SIG-M5 treated with dmso at 0.1 percent for 504 hours (cell line): ENCODE measurements around the gene PIK3R2.

Experiments used
- DNase-seq: peaks from one replicate; lab custom pipeline; 2025; ENCODE audit not compliant: unreplicated experiment; lab: John Stamatoyannopoulos, UW

PIK3R2 gene

DNA sequence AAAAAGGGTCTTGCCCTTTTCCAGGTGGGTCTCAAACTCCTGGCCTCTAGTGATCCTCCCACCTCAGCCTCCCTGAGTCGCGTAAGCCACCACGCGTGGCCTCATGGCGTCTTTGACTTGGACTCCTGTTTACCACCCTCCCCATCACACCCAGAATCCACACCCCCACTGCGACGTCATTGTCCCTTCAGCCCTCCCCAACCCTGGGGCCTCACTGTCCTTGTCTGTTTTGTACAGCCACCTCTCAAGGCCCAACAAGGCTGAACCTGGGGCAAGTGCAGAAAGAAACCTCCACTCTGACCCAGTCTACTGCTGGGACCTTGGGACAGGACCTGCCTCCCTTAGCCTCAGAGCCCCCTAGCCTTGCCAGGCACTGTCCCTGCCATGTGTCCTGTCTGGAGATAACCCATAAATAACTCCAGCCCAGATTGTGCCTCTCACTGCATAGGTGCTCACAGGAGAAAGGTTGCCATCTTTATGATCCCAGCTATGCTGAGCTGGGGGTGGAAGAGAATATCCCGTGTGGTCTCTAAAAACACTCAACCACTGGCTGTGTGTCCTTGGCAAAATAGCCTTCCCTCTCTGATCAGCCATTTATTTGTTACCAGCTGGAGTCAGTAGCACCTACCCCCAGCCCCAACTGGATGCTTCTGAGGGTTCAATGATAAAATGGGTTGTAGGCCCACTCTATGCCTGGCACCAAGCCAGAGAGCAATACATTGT, 18.8 kb downstream of the PIK3R2 start:
- DNase-seq: no peak

- no peak for DNase-seq
Measured at GRCh38 chr19:18172331-18173053, 19.5 kb downstream of the PIK3R2 start.

GRCh38 chr19:18173054-18173571, 20.1 kb downstream of the PIK3R2 start:
- no peak for DNase-seq

DNA sequence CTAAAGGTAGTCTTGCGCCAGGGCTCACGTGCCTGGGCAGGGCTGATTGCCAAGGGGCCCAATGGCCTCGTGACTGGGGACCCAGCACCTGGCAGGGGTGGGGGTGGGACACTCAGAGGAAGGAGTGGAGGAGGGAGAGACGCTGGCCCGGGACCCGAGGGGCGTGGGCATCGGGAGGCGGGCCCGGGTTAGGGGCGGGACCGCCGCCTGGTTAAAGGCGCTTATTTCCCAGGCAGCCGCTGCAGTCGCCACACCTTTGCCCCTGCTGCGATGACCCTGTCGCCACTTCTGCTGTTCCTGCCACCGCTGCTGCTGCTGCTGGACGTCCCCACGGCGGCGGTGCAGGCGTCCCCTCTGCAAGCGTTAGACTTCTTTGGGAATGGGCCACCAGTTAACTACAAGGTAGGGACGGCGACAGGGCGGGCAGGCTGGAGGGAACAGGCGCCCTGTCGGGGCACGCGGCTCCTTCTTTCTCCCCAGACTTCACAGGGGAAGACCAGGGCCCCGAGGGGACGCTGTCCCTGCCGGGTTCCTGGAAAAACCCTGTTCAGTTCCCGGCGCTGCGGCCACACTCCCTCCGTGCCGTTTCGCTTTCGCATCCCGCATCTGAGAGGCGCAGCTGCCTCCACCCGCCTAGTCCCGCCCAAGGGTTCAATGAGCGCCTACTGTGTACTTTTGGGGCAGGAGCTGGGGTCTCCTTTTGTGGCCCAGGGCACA, 20.8 kb downstream of the PIK3R2 start, which contains the start of gene IFI30:
TSS of gene IFI30 (plus strand) at position 242 of the 717 bp plus-strand sequence. CDS start at position 271, 29 bp downstream.
- DNase-seq: no peak

DNA sequence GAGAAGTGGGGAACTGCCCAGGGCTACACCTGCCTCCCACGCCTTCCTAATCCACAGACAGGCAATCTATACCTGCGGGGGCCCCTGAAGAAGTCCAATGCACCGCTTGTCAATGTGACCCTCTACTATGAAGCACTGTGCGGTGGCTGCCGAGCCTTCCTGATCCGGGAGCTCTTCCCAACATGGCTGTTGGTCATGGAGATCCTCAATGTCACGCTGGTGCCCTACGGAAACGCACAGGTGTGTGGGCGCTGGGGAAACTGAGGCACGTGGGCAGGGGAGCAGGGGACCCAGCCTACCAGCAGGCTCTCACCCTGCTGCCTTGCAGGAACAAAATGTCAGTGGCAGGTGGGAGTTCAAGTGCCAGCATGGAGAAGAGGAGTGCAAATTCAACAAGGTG, 22.0 kb downstream of the PIK3R2 start:
- DNase-seq: no peak

DNA sequence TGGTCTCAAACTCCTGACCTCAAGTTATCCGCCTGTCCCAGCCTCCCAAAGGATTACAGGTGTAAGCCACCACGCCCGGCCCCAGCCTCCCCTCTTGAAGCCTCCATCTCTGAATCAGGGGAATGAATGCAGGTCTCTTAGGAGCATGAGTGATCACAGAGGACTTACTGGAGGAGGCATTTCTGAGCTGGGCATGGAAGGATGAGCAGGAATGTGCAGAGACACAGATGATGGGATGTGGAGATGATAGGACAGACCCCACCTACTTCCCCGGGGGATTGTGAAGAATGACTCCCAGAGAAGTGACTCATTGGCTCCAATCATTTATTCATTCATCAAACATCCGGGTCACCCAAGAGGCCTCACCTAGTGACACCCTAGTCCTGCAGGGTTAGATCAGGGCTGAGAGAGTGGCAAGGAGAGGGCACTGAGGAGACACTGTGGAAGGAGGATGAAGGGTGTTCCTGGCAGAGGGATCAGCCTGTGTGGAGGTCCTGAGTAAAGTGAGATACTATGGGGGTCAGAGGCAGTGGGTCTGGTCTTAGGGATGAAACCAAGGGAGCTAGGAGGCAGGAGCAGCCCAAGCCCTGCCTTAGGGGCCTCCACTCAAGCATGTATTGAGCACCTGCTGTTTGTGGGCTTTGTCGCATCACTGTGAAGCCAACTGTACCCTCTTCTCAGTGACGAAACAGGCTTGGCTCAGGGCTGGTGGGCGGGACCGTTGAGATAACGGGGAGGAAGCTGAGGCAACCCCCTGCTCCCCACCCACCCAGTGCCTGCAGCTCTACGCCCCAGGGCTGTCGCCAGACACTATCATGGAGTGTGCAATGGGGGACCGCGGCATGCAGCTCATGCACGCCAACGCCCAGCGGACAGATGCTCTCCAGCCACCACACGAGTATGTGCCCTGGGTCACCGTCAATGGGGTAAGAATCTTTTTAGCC, 23.7 kb downstream of the PIK3R2 start:
- DNase-seq: no peak

GRCh38 chr19:18179957-18180356, 27.0 kb downstream of the PIK3R2 start:
- no peak for DNase-seq

- no peak for DNase-seq
Measured at GRCh38 chr19:18183529-18183928, 30.6 kb downstream of the PIK3R2 start.

- DNase-seq: no peak
Measured at GRCh38 chr19:18185538-18185937, 32.6 kb downstream of the PIK3R2 start.

- no peak for DNase-seq
Measured at GRCh38 chr19:18190278-18190677, 37.3 kb downstream of the PIK3R2 start.

GRCh38 chr19:18191640-18192062, 38.7 kb downstream of the PIK3R2 start:
- no peak for DNase-seq

GRCh38 chr19:18192673-18193387, 39.9 kb downstream of the PIK3R2 start, which contains the start of gene MPV17L2:
Gene MPV17L2 (plus strand): TSS chr19:18193218. CDS start chr19:18193282, 64 bp downstream.
- DNase-seq: peak; percentile 99

DNA sequence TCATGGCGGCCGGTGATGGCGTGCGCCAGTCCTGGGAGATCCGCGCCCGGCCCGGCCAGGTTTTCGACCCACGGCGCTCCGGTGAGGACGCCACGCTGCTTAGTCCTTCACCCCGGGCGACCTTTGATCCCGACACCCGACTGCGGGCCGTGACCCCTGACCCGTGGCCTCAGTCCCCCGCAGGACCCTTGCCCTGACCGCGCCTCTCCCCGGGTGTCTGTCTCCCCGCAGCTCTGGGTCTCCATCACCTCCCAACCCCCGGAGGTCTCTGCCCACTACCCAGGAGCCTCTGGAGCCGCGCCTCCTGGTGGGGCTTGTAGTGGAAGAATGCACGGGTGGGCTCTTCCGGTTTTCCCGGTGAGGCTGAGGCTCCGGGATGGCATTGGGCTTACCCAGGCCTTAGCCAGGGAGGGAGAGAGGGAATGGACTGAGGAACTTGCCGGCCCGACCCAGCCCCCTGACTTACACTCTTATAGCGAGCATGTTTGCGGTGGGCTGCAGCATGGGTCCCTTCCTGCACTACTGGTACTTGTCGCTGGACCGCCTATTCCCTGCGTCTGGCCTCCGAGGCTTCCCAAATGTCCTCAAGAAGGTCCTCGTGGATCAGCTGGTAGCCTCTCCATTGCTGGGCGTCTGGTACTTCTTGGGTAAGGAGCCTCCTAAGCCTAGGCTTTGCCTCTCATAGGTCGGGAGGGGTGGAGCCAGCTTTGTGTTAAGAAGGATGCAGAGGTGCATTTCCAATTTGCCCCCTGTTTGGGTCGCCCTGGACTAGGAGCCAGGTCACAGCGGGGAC, 40.6 kb downstream of the PIK3R2 start:
- no peak for DNase-seq

DNA sequence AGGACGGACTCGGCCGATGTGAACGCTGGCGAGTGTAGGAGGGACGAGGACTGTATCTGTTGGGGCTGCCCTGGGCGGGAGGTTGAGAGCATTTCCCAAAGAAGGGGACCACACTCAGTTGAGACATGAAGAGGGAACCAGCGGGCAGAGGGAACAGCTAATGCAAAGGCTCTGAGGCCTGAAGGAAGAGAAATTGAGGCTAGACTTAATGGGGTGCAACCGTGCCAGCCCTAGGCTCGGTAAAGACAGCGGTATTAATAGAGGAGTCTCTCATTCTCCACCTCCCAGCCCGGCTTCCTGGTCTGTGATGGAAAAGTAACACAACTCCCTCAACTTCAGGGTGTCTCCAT, 41.2 kb downstream of the PIK3R2 start:
- no peak for DNase-seq

- DNase-seq: peak; percentile 28
Measured at GRCh38 chr19:18194554-18195238, 41.7 kb downstream of the PIK3R2 start.

DNA sequence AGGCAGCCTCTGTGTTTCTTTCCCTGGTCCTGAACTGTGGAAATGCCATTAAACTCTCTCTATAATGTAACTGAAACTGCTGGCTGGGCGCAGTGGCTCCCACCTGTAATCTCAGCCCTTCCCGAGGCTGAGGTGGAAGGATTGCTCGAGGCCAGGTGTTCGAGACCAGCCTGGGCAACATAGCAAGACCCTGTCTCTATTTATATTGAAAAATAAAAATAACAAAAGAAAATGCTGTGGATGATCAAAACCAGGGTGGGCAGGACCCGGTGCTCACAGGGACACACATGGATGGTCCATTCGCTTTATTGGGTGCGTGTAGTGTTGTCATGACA, 43.5 kb downstream of the PIK3R2 start:
- DNase-seq: no peak

- no peak for DNase-seq
Measured at GRCh38 chr19:18197306-18197705, 44.3 kb downstream of the PIK3R2 start.

DNA sequence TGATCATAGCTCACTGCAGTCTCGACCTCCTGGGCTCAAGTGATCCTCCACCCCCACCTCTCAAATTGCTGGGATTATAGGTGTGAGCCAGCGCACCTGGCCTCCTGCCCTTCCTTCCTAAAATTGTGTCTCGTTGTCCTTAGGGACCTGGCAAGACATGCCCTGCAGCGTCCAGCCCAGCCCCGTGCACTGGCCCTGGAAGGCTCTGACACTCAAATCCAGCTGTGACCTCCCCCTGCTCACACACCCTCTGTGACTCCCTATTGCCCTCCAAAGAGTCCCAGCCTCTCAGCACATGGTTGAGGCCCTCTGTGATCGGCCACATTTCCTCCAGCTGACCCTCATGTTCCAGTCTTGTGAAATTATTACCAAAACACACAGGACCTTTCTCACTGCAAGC, 45.0 kb downstream of the PIK3R2 start:
- DNase-seq: no peak

DNA sequence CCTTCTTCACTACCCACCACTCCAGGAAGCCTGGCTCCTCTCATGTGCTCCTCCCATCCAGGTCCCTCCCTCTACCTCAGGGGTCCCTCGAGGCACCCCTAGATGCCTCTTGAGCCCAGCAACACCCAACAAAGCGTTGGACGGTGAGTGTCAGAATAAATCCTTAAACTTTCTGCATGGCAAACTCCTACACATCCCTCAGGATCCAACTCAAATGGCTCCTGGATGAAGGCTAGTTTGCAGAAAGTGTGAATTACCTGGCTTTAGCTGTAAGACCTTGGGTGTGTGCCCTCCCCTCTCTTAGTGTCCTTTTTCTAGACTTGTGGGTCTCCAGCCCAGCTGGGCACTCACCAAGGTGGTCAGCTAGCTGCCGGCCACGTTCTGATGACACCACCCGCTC, 45.4 kb downstream of the PIK3R2 start:
- no peak for DNase-seq
